Activated T-cell treated with anti-CD3 and anti-CD28 coated beads for 4 hours (primary cell): ENCODE results near the gene GARIN6.
"Not testable (repeated sequence)": the region's sequence is repeated elsewhere in the genome, so short reads cannot be mapped to it uniquely, and the experiment has no call there.

ENCODE experiments used
- DNase-seq: peaks from one replicate; pipeline ENCODE4 v3.0.0-alpha.2; 2020

GARIN6 gene

GRCh38 chr12:99647453-99647852 is at the start of gene GARIN6:
Gene GARIN6 (plus strand): TSS chr12:99647753. CDS start chr12:99648175, 422 bp downstream.
- no peak for DNase-seq

- no peak for DNase-seq
Observed at GRCh38 chr12:99598785-99599184, 48.8 kb upstream of the GARIN6 start.

- no peak for DNase-seq
Observed at GRCh38 chr12:99600388-99600787, 47.2 kb upstream of the GARIN6 start.

GRCh38 chr12:99609455-99610181 is 37.9 kb upstream of the GARIN6 start:
- no peak for DNase-seq

- DNase-seq, result no peak
Observed at GRCh38 chr12:99611117-99611516, 36.4 kb upstream of the GARIN6 start.

- no peak for DNase-seq
Observed at GRCh38 chr12:99611599-99611998, 36.0 kb upstream of the GARIN6 start.

- DNase-seq, result no peak
Observed at GRCh38 chr12:99618657-99619056, 28.9 kb upstream of the GARIN6 start.

- DNase-seq, result no peak
Observed at GRCh38 chr12:99619389-99620158, 28.0 kb upstream of the GARIN6 start.

- DNase-seq, result no peak
Observed at GRCh38 chr12:99620159-99620479, 27.4 kb upstream of the GARIN6 start.

- not testable (repeated sequence) for DNase-seq
Observed at GRCh38 chr12:99624591-99624990, 23.0 kb upstream of the GARIN6 start.

GRCh38 chr12:99627459-99627858 is 20.1 kb upstream of the GARIN6 start:
- no peak for DNase-seq

- DNase-seq, result no peak
Observed at GRCh38 chr12:99644629-99645028, 2.9 kb upstream of the GARIN6 start.

- DNase-seq, result no peak
Observed at GRCh38 chr12:99648183-99648582, 630 bp downstream of the GARIN6 start.

- DNase-seq, result no peak
Observed at GRCh38 chr12:99649551-99649950, 2.0 kb downstream of the GARIN6 start.

GRCh38 chr12:99658671-99659349 is 11.3 kb downstream of the GARIN6 start:
- DNase-seq, result no peak

- DNase-seq, result no peak
Observed at GRCh38 chr12:99670635-99671034, 23.1 kb downstream of the GARIN6 start.

GRCh38 chr12:99680276-99680675 is 32.7 kb downstream of the GARIN6 start:
- no peak for DNase-seq

- DNase-seq, result no peak
Observed at GRCh38 chr12:99686142-99686541, 38.6 kb downstream of the GARIN6 start.

GRCh38 chr12:99695050-99695449 is 47.5 kb downstream of the GARIN6 start:
- no peak for DNase-seq
